Muscle layer of colon (tissue), 2 donors: ENCODE results near the gene HIF1AN.

ENCODE experiments used
- H3K27ac ChIP-seq: one replicate; pipeline ENCODE4 v1.7.0; 2013; ENCODE audit warnings: low read depth, mild to moderate bottlenecking, low read length, moderate library complexity
- H3K27me3 ChIP-seq, 2 donors: one replicate each; pipeline ENCODE4 v1.7.0; 2013; ENCODE audit warnings: low read length in 2 of 2, mild to moderate bottlenecking in 2 of 2; ENCODE audit not compliant: insufficient read depth in 2 of 2, control insufficient read depth in 1 of 2
- H3K36me3 ChIP-seq: one replicate; pipeline ENCODE4 v1.7.0; 2013; ENCODE audit warnings: mild to moderate bottlenecking, low read length; ENCODE audit not compliant: insufficient read depth
- H3K4me1 ChIP-seq: one replicate; pipeline ENCODE4 v1.7.0; 2013; ENCODE audit warnings: mild to moderate bottlenecking, low read length; ENCODE audit not compliant: insufficient read depth
- H3K4me3 ChIP-seq, 2 donors: one replicate each; pipeline ENCODE4 v1.7.0; 2013; ENCODE audit warnings: low read length in 2 of 2, low read depth in 1 of 2, mild to moderate bottlenecking in 1 of 2, moderate library complexity in 1 of 2
- H3K9ac ChIP-seq: one replicate; pipeline ENCODE4 v1.7.0; 2013; ENCODE audit warnings: low read length
- H3K9me3 ChIP-seq: one replicate; pipeline ENCODE4 v1.7.0; 2013; ENCODE audit warnings: mild to moderate bottlenecking, low read length
- donor health status: abdominal sarcoma.
- donor health status: Adenocarcinoma of cecum.

Gene HIF1AN

DNA sequence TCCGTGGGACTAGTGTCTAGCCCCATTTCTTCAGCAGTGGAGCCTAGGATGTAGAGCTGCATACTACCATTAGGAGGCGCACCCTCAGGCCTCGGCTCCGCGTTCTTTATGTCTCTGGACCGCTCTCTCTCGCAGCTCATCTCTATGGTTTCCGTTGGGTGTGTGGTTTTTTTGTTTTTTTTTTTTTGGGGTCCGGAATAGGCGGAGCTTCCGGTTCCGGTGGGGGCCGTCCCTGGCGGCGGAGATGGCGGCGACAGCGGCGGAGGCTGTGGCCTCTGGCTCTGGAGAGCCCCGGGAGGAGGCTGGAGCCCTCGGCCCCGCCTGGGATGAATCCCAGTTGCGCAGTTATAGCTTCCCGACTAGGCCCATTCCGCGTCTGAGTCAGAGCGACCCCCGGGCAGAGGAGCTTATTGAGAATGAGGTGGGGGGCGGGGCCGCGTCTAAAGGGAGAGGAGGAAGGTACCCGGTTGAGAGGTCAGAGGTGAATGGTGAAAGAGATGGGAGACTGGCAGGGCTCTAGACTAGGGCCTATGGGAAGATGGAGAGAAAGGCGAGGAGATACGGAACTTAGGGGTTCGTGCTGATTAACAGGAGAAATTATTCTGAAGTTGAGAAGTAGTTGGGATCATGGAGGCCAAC, at the start of gene HIF1AN:
HIF1AN (plus strand) TSS at position 229 of the 639 bp plus-strand sequence; CDS start at position 245, 16 bp downstream.
- Histone ChIP-seq H3K4me1 (peaks cover 30% of the 10 kb centered on the region), H3K9ac (peak within 1 kb of the TSS; percentile 63), H3K36me3 (peaks cover 24% of the 10 kb centered on the region), H3K27ac (peak within 1 kb of the TSS; percentile 79), H3K9me3 (no peaks in the 10 kb centered on the region), H3K4me3 (peak within 1 kb of the TSS; percentile 70 to 79), H3K27me3 (no peaks in the 10 kb centered on the region)

DNA sequence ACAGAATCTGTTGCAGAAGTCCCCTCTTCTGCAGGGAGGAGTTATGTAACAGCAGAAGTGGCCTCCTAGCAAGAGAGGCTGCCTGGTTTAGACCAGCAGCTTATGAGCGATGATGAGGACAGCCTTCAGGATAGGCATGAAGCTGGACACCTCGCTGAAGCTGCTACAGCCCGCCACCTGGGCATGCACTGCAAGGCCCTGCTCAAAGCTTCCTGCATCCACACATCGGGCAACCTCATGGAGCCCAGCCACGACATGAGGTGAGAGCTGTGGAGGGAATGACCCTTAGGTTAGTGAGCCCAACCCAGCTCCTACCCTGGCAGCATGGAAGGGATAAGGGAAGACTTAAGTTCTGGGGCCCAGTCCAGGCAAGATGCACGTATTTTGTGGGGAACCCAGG, 48.2 kb upstream of the HIF1AN start:
- Histone ChIP-seq H3K9me3 (no peaks in the 10 kb centered on the region), H3K4me3 (no peak overlapping the region), H3K36me3 (peaks cover 44% of the 10 kb centered on the region)

GRCh38 chr10:100489396-100489795, 46.3 kb upstream of the HIF1AN start:
- Histone ChIP-seq H3K4me1 (no peaks in the 10 kb centered on the region), H3K4me3 (no peak overlapping the region), H3K27ac (no peak overlapping the region), H3K36me3 (peaks cover 58% of the 10 kb centered on the region), H3K9ac (no peak overlapping the region), H3K27me3 (no peaks in the 10 kb centered on the region), H3K9me3 (no peaks in the 10 kb centered on the region)

More for the DNA sequence above, 48.2 kb upstream of the HIF1AN start:
- H3K27ac ChIP-seq: no peak overlapping the region
- peaks cover 10% of the 10 kb centered on the region in 2 donors for H3K27me3 ChIP-seq
- no peaks in the 10 kb centered on the region for H3K4me1 ChIP-seq
- H3K9ac ChIP-seq: no peak overlapping the region

DNA sequence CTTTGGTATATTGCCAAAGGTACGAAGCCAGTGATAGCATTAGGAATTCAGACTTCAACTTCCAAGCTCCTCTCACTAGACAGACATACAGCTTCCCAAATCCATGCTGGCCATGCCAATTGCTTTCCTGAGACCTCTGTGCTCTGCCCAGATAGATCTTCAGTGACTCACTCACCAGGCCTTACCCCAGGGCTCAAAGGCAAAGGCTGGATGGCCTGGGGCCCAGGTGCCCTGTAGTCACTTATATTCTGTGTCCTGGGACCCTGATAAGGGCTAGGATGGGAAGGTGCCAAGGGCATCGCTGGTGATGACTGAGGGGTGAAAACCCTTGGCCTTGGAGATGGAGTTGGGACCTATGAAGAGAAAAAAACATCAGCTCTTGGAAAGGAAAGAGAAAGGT, 45.2 kb upstream of the HIF1AN start:
- Histone ChIP-seq H3K27me3 (no peaks in the 10 kb centered on the region), H3K4me1 (no peaks in the 10 kb centered on the region), H3K36me3 (peaks cover 63% of the 10 kb centered on the region), H3K9me3 (no peaks in the 10 kb centered on the region), H3K9ac (no peak overlapping the region), H3K4me3 (no peak overlapping the region), H3K27ac (no peak overlapping the region)

GRCh38 chr10:100496567-100496966, 39.2 kb upstream of the HIF1AN start:
- H3K4me3 ChIP-seq: no peak overlapping the region
- H3K27ac ChIP-seq: no peak overlapping the region
- H3K27me3 ChIP-seq: no peaks in the 10 kb centered on the region
- no peak overlapping the region for H3K9ac ChIP-seq
- H3K36me3 ChIP-seq: peaks cover 73% of the 10 kb centered on the region
- no peaks in the 10 kb centered on the region for H3K4me1 ChIP-seq
- no peaks in the 10 kb centered on the region for H3K9me3 ChIP-seq

- H3K4me1 ChIP-seq: no peaks in the 10 kb centered on the region
- H3K9ac ChIP-seq: no peak overlapping the region
- no peaks in the 10 kb centered on the region for H3K9me3 ChIP-seq
- H3K4me3 ChIP-seq: no peak overlapping the region
- no peaks in the 10 kb centered on the region for H3K27me3 ChIP-seq
- H3K36me3 ChIP-seq: peaks cover 76% of the 10 kb centered on the region
- no peak overlapping the region for H3K27ac ChIP-seq
These were observed 37.7 kb upstream of the HIF1AN start for GRCh38 chr10:100498059-100498458.

- peaks cover 62% of the 10 kb centered on the region for H3K36me3 ChIP-seq
These were observed 34.3 kb upstream of the HIF1AN start for GRCh38 chr10:100501423-100501822.

DNA sequence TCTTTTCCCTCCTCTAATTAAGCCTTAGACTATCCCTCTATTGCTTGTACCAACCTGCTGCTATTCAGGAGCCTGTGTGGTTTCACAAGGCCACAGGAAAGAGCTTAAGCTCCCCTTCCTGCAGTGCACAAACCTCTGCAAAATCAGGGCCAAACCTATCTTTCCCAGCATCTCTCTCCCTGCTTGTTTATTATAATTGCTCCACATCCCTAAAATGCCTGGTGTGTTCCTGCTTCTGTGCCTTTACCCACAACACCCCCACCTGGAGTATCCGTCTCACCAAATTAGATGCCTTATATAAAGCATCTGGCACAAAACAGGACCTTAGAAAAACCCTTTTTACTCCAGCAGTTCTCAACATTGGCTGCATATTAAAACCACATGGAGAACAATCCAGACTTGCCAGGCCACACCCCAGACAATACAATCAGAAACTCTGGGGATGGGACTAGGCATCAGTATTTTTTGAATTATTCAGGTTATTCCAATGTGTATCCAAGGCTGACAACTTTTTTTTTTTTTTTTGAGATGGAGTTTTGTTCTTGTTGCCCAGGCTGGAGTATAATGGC, 32.7 kb upstream of the HIF1AN start:
- Histone ChIP-seq H3K4me3 (no peak overlapping the region), H3K4me1 (no peaks in the 10 kb centered on the region), H3K27me3 (no peaks in the 10 kb centered on the region), H3K9ac (no peak overlapping the region), H3K36me3 (peaks cover 60% of the 10 kb centered on the region), H3K9me3 (no peaks in the 10 kb centered on the region), H3K27ac (no peak overlapping the region)

More at GRCh38 chr10:100501423-100501822, 34.3 kb upstream of the HIF1AN start:
- H3K4me1 ChIP-seq: no peaks in the 10 kb centered on the region
- H3K27me3 ChIP-seq: no peaks in the 10 kb centered on the region
- no peak overlapping the region for H3K4me3 ChIP-seq
- H3K9me3 ChIP-seq: no peaks in the 10 kb centered on the region
- no peak overlapping the region for H3K27ac ChIP-seq
- no peak overlapping the region for H3K9ac ChIP-seq

- H3K9ac ChIP-seq: no peak overlapping the region
- no peak overlapping the region for H3K27ac ChIP-seq
- H3K27me3 ChIP-seq: no peaks in the 10 kb centered on the region
- H3K4me3 ChIP-seq: no peak overlapping the region
- H3K36me3 ChIP-seq: peaks cover 55% of the 10 kb centered on the region
- H3K9me3 ChIP-seq: no peaks in the 10 kb centered on the region
- no peaks in the 10 kb centered on the region for H3K4me1 ChIP-seq
These were observed 31.6 kb upstream of the HIF1AN start for GRCh38 chr10:100504096-100504495.

DNA sequence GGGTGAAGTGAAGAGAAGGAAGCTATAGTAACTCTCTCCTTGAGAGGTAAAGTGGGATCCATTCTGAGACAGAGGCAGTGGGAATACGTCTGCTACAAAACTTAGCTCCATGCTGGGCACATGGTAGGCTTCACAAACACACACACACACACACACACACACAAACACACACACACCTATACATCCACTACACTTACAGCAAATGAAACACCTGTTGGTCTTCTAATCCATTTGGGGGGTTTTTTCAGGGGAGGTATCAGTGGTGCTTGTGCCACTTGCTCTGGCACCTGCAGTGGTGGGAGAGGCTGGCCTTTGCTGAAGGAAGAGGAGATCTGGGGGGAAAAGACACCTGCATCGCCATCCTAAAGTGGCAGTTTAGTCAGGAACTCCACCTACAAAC, 30.6 kb upstream of the HIF1AN start:
- H3K4me3 ChIP-seq: no peak overlapping the region
- H3K27me3 ChIP-seq: no peaks in the 10 kb centered on the region
- no peak overlapping the region for H3K9ac ChIP-seq
- H3K36me3 ChIP-seq: peaks cover 54% of the 10 kb centered on the region
- H3K9me3 ChIP-seq: no peaks in the 10 kb centered on the region
- no peaks in the 10 kb centered on the region for H3K4me1 ChIP-seq
- H3K27ac ChIP-seq: no peak overlapping the region

- H3K27ac ChIP-seq: no peak overlapping the region
- no peaks in the 10 kb centered on the region for H3K4me1 ChIP-seq
- H3K27me3 ChIP-seq: no peaks in the 10 kb centered on the region
- H3K4me3 ChIP-seq: no peak overlapping the region
- peaks cover 55% of the 10 kb centered on the region for H3K36me3 ChIP-seq
- no peaks in the 10 kb centered on the region for H3K9me3 ChIP-seq
- H3K9ac ChIP-seq: no peak overlapping the region
These were observed 29.0 kb upstream of the HIF1AN start for GRCh38 chr10:100506596-100507356.
